HG03457 (cell line): ENCODE measurements around the gene LGR4.

Source experiments
- ATAC-seq: cut with Tn5 transposase; IDR thresholded peaks from one replicate; pipeline ENCODE4 v1.9.1; 2021; ENCODE audit warnings: moderate number of reproducible peaks; ENCODE audit not compliant: unreplicated experiment

Gene LGR4

DNA sequence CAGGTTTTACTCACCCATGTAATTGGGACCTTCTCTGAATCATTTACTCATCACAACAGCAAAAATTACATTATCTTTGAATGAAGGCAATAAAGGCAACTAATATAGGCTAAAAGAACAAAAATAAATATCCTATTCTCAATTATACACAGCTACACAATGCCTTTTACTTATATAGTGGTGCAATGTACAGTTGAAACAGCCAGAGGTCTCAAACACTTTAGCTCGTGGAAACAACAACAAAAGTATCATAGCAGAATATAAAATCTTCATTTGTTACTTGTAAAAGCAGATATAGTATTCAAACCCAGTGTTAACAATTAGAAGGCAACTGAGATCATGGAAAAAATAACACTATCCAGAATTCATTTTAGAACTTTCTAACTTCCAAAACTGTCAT lies 88.9 kb downstream of the LGR4 start:
- no peak for ATAC-seq

DNA sequence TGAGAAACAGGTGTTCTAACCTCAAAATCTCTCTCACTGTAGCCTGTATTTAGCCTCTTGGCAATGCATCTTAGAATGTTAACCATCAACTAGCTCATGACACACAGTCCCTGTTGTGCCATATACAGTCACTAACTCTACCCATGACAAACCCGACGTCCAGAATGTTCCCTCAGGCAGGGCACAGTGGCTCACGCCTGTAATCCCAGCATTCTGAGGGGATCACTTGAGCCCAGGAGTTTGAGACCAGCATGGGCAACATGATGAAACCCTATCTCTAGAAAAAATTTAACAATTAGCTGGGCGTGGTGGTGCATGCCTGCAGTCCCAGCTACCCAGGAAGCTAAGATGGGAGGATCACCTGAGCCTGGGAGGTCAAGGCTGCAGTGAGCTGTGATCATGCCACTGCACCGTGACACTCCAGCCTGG lies 91.3 kb downstream of the LGR4 start:
- ATAC-seq, result peak; percentile 67

DNA sequence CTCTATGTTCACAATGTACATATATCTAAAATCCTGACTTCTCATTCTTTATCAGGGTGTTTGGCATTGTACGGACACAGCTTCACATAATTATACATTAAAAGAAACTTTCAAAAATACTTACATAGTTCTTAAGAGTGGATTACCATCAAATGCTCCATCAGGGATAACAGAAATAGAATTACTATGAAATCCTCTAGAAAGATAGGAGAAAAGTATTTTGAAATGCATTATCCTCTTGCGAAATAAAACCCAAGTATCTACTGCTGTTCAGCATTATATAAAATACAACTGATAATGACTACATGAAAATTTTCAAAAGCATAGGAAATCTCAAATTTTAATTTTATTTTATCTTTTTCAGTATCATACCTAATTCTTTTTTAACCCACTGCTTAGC lies 91.8 kb downstream of the LGR4 start:
- ATAC-seq, result no peak

DNA sequence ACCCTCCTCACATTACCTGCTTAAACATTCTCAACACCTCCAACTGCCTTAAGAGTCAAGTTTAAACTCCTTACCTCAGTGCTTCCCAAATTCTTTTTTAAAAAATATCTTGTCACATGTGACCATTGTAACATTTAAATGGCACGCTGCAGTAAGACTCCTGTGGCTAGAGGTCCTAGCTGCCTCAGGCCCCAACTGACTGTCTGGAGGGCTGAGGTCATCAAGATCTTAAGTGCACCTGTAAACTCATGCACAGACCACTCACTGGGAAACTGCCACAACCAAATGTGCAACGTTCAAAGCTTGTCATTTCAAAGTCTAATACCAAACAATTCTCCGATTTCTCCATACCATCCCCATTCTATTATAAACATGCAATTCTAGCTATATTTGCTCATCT lies 93.1 kb downstream of the LGR4 start:
- no peak for ATAC-seq

DNA sequence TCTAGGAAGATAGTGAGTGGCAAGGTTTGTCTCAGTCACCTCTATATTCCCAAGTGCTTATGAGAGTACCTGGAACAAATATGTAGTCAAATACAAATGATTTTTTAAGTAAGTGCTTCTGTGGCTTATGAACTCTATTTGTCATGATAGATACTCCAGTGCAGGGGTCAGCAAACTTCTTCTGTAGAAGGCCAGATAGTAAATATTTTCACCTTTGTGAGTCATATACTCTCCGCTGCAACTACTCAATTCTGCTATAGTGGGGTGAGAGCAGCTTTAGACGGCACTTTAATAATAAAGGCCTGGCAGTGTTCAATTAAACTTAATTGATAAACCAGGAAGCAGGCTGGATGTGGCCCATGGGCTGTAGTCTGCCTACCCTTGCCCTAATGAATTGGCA lies 97.2 kb downstream of the LGR4 start:
- no peak for ATAC-seq

DNA sequence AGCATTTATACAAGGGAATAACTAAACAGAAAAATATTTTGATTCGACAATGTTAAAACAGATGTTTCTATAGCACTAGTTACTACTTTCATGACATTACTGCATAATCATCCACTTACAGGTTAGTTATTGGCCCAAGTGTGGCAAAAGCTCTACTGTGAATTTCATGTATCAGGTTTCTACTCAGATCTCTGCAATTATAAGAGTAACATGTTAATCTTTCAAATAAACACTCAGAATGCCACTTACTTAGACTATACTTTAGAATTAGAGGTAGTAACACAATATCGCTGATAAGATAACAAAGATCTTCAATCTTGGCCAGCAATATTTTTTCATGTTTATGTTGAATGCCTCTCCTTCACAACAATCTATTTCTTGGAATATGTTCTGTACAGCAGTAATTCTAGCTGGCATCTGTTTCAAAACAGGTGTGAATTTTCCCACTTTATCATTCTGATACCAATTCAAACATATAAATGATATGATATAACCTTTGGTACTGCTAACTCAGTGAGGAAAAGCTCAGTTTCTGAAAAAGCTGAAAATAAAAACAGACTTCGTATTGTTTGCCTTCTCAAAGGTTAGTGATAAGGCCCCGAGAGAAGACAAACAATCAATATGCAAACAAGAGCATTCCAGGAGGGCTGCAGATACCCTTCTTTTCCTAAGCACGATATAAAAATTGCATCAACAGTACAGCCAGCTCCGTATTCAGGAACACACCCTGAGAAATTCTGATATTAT lies 98.6 kb downstream of the LGR4 start:
- no peak for ATAC-seq

DNA sequence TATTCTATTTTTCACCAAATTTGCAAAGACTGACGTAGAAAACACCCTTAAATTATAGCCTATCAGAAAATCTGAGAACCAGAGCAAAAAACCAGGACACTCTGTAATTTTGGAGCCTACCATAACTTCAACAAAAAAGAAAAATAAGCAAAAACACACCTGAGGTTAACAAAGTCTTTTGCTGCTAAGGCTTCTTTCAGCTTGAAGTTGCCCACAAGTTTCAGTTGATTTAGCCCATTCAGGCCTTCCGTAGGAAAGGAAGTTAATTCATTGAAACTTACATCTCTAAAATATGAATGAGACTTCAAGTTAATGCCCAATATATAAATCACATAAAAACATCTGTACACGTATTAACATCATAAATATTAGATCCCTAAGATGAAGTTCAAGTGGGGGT lies 99.2 kb downstream of the LGR4 start:
- no peak for ATAC-seq

DNA sequence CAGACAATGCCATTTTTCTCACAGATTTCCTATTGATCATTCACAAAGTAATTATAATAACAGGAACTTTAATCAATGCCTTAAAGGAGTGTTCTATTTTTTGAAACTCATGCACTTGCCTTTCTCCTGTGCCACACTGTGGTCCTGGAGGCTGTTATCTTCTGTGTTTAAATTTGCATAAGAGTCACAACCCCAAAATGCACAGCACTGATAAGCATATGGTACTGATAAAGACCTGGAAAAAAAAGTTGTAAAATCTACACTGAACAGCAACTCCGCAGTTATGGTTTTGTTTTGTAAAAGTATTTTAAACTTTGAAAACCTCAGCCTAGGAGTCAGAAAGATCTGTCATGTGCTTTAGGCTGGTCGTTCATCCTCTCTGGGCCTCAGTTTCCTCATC lies 100.4 kb downstream of the LGR4 start:
- no peak for ATAC-seq

DNA sequence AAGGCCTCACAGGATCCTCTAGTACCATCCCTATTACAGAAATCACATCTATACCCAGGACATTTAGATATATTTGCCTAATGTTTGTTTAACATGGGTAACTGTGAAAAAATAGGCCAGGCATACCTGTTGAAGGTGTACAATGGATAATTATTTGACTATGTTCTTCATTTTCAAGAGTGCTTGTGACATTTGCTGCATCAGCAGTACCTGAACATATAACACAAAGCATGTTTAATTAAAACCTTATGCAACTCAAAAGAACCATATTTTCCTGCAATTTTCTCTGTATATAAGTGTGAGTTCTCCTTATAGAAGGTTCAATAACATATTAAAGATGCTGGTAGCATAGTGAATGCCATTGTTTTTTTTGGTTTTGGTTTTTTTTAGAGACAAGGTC lies 101.1 kb downstream of the LGR4 start:
- ATAC-seq, result no peak

DNA sequence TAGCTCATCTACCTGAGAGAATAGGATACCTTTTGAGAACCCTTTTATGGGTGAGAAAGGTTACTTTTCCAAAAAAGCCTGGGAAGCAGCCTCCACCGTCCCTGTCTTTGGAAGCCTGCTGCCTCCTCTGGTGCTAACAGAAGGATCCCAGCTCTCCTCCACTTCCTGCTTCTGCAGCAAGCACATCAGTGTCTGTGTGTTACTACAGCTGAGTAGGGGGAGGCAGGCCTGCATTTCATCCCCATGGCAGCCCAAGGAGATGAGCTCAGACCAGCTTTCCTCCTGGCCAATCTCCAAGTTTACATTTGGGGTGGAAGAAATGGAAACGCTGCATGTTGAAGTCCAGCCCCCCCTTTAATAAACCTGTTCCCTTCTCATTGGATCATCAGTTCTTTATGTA lies 102.2 kb downstream of the LGR4 start:
- no peak for ATAC-seq

DNA sequence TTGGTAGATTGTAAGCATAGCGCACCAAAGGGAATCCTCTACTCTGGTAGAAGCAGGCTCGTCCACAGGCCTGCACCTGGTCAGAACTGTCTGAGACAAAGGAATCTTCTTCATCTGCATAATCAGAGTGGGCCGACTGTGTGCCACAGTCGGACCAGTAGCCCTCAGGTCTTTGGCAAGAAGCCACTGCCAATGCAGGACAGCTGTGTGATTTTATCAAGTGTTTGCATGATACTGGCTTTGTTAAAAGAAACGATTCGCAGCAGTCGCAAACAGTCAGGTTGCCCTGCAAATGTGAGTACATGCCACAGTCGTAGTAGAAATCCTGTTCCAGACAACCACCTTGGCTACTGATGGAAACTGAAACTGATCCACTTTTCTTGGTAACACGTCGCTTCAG lies 104.7 kb downstream of the LGR4 start:
- no peak for ATAC-seq

GRCh38 chr11:27363576-27364117 lies 108.9 kb downstream of the LGR4 start:
- ATAC-seq, result no peak

GRCh38 chr11:27362749-27363575 lies 109.6 kb downstream of the LGR4 start, which contains the start of gene CCDC34:
Gene CCDC34, minus strand, starts transcription at chr11:27363215. Its CDS starts 21 bp downstream, at chr11:27363194.
- ATAC-seq, result peak; percentile 99

DNA sequence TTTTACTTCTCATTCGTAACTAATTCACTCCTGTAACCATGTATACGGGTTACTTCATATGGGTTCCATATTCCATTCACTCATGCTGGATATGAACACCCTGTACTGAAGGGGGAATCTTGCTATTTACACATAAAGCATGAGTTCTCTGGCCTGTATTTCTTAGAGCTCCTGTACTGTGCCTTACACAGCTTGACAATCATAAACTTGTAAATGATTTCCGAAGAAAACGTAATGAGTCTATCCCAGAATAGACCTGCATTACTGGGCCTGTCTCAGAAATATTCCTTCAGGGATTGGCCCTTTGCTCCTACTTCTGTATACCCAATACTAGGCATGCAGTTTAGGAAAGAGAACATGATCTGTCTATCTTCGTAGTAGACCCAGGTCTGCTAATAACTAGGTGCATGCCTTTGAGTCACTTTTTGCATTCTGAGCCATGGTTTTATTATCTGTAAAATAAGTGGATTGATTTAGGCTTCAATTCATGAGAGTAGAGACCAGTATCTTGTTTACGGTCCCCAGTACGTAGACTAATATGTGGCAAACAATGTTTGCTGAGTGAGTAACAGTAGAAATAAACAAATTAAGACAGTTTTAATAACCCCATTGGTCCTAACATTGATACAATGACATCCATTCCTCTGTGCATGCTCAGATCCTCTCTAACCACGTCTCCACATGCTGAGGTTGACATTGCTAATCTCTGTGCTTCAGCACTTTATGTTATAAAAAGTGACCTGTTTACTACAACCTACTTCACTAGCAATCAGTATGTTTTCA lies 110.8 kb downstream of the LGR4 start:
- no peak for ATAC-seq

GRCh38 chr11:27358296-27358695 lies 114.3 kb downstream of the LGR4 start:
- no peak for ATAC-seq

DNA sequence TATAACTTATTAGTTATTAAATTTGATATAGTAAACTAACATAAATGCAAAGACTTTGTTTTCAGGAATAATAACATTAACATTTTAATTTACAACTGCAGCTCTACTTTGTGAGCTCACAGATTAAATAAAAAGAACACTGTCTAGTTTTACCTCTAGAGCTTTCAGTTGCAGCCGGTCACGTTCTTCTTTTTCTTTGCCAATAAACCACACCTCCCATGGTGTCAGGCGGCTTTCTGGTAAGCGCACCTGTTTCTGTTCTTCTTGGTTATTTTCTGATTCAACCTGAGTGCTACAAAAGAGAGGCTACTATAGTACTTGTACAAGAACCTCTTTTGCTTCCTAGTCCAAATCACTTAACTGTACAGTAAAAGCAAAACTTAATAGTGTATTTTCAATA lies 115.3 kb downstream of the LGR4 start:
- no peak for ATAC-seq

DNA sequence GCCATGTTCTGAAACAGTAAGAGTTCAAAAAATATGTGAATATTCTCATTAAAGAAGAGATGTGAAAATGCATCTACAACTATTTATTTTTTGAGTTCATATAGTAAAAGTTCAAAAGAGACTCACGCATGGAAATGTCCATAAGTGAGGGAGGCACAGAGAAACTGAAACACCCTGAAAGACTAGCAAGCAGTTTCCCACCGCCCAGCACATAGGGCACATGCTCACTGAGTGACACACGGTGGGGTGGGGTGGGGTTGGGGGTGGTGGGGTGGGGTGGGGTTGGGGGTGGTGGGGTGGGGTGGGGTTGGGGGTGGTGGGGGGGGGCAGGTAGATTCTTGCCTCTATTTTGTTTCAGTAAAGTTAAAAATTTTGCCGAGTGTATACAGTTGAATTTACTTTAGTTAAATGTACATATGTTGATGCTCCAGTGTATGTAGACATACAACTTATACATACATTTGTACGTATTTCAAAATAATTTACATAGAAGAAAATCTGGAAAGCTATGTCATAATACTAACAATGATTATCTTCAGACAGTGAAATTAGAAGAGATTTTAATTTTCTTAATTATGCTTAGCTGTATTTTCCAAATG lies 115.9 kb downstream of the LGR4 start:
- ATAC-seq, result no peak

DNA sequence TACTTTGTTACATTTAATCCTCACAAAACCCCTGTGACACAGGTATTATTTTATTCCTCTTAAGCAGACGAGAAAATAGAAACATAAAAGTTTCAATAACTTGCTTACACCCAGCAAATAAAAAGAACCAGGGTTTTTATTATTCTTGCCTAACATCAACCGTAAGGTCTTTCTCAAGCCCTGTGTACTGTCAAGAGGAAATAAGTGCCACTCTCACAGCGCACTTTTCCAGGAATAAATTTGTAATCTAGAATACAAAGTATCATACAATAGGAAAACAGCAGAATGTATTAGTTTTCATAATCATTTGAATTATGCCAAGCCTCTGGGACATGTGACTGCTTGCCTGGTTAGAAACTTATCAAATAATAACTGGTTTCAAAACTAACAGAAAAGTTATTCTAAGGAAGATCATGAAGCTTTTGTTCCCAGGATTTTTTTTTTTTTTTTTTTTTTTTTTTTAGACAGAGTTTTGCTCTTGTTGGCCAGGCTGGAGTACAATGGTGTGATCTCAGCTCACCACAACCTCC lies 117.0 kb downstream of the LGR4 start:
- no peak for ATAC-seq

DNA sequence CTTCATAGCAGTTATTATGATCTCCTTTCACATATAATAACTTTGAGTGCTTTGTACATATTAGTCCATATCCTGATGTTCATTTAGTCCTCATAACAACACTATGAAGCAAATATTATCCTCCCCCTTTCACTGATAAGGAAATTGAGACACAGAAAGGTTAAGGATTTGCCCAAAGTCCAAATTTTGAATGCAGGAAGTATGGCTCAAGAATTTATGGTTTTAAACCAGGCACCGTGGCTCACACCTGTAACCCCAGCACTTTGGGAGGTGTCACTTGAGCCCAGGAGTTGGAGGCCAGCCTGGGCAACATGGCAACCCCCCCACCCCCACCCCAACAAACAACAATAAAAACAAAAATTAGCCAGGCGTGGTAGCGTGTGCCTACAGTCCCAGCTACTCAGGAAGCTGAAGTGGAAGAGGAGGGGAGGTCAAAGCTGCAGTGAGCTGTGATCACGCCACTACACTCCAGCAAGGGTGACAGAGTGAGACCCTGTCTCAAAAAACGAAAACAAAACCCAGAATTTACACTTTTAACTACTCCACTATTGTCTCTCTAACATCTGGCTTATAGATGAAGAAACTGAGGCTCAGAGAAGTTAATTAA lies 118.1 kb downstream of the LGR4 start:
- ATAC-seq, result no peak
